Mesothelial cell of epicardium (in vitro differentiated cells): ENCODE measurements around the gene ARL15. TPM values are rescaled to one million over a fixed set of nuclear protein-coding genes. Genes with fewer than 3 reads are reported as not detected.

ENCODE experiments used
- DNase-seq, 2 experiments: peaks; one replicate each; pipeline ENCODE4 v3.0.0; 2021; ENCODE audit warnings: low spot score in 2 of 2; ENCODE audit not compliant: unreplicated experiment in 2 of 2
- H3K27ac Mint-ChIP-seq: 2 replicates; pipeline ENCODE4 v1.8.0; 2021; ENCODE audit warnings: mixed read lengths
- H3K27me3 Mint-ChIP-seq: 2 replicates; pipeline ENCODE4 v1.8.0; 2021; ENCODE audit warnings: low read depth, mixed read lengths
- H3K36me3 Mint-ChIP-seq: 2 replicates; pipeline ENCODE4 v1.8.0; 2021; ENCODE audit warnings: mixed read lengths
- H3K4me1 Mint-ChIP-seq: 2 replicates; pipeline ENCODE4 v1.8.0; 2021; ENCODE audit warnings: mixed read lengths
- H3K4me3 Mint-ChIP-seq: 2 replicates; pipeline ENCODE4 v1.8.0; 2021; ENCODE audit warnings: mild to moderate bottlenecking, moderate library complexity, mixed read lengths
- H3K9me3 Mint-ChIP-seq: 2 replicates; pipeline ENCODE4 v1.8.0; 2021; ENCODE audit warnings: mixed read lengths
- total RNA-seq: library from RNA; stranded (reverse); gene quantifications from 3 replicates; pipeline ENCODE4 v1.2.1, GENCODE V29; 2021
- TF ChIP-seq, protein P1 (sequence below): fragments of 200-600 bp; sonication (generic); IDR thresholded peaks from one replicate; pipeline ENCODE4 v1.5.0; 2021; ENCODE audit warnings: antibody characterized with exemption; ENCODE audit not compliant: unreplicated experiment

Gene ARL15
- total RNA-seq, 1 donor from 2014 or later = 24.8 TPM

DNA sequence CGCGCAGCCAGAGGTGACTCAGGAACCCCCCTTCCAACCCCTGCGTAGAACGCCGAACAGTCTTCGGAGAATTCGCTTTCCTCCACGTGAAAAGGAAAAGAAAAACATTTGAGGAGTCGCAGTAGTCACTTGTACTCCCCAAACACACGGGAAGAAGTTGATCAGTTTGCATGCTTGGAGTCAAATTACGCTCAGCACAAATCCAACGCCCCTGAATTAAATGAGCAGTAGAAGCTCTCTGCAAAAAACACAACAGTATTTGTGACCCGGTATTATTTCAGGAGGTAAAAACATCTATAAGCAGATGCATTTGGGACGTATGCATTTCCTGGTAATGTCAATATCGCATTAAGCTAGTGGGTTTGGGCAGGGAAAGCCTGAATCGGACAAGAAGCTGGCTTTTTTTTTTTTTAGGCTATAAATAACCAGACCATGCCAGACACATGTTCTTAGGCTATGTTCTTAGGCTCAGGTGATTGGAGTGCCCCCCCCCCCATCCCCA, 854 bp upstream of the ARL15 start:
- Mint-ChIP-seq H3K9me3 (no peaks in the 10 kb centered on the region), H3K36me3 (no peaks in the 10 kb centered on the region), H3K27me3 (peaks cover 5% of the 10 kb centered on the region), H3K4me1 (peaks cover 19% of the 10 kb centered on the region), H3K27ac (peak overlapping the region; percentile 97), H3K4me3 (peak overlapping the region; percentile 98)
- no peak for DNase-seq
- TF ChIP-seq, protein P1, sequence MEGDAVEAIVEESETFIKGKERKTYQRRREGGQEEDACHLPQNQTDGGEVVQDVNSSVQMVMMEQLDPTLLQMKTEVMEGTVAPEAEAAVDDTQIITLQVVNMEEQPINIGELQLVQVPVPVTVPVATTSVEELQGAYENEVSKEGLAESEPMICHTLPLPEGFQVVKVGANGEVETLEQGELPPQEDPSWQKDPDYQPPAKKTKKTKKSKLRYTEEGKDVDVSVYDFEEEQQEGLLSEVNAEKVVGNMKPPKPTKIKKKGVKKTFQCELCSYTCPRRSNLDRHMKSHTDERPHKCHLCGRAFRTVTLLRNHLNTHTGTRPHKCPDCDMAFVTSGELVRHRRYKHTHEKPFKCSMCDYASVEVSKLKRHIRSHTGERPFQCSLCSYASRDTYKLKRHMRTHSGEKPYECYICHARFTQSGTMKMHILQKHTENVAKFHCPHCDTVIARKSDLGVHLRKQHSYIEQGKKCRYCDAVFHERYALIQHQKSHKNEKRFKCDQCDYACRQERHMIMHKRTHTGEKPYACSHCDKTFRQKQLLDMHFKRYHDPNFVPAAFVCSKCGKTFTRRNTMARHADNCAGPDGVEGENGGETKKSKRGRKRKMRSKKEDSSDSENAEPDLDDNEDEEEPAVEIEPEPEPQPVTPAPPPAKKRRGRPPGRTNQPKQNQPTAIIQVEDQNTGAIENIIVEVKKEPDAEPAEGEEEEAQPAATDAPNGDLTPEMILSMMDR = no peak

DNA sequence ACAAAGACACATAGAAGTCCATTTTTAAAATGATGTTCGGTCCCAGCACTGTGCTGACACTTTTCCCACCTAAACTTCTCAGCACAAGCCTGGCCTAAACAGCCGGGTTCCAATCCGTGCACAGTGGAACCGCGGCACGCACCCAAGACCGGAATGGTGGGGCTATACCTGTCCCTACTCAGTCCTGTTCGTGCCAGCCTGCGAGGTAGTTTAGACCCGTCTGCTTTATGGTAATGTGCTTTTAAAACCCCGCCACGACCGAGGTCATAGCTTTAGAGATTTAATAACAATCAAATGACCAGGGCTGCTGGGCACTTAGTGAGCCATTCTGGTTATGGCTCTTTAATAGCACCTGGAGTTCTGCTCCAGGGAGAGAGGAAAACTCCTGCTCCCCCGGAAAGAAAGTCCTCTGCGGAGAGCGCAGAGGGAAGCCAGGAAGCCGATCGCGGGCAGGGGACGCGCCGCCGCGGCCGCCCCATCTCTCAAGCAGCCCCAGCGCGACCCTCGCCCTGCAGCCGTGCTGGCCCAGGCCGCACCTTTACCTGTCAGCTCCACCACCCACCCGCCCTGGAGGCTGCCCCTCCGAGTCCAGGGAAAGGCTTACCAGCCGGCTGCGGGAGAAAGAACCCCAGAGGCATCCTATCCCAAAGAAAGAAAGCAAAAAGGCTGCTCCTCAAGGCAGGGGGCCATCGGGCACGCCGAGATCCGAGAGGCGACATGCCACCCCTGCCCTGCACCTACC, 511 bp downstream of the ARL15 start:
- no peaks in the 10 kb centered on the region for H3K36me3 Mint-ChIP-seq
- DNase-seq = peak; percentile 28 to 68
- peak overlapping the region; percentile 98 for H3K4me3 Mint-ChIP-seq
- H3K4me1 Mint-ChIP-seq = peaks cover 19% of the 10 kb centered on the region
- H3K27ac Mint-ChIP-seq = peak overlapping the region; percentile 97
- peaks cover 5% of the 10 kb centered on the region for H3K27me3 Mint-ChIP-seq
- TF ChIP-seq, protein P1 = no peak
- H3K9me3 Mint-ChIP-seq = no peaks in the 10 kb centered on the region

DNA sequence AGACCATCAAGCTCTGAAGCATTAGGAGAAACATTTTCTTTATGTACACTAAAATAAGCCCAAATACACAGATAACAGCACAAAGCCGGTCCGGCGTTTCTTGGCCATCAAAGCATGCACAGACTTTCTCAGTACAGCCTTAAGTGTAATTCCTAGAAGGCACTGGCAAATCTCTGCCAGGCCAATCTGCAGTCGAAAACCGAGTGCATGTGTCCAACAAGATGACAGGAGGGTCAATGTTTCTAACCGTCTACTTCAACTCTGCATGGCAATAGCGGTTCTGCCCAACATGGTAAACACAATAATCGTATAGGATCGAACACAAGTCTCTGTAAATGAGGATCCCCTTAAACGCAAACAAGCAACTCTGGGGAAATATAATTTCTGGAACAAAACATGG, 1.1 kb downstream of the ARL15 start:
- no peaks in the 10 kb centered on the region for H3K9me3 Mint-ChIP-seq
- peak overlapping the region; percentile 98 for H3K4me3 Mint-ChIP-seq
- TF ChIP-seq, protein P1 = no peak
- H3K27me3 Mint-ChIP-seq = peaks cover 5% of the 10 kb centered on the region
- peaks cover 19% of the 10 kb centered on the region for H3K4me1 Mint-ChIP-seq
- peak overlapping the region; percentile 97 for H3K27ac Mint-ChIP-seq
- H3K36me3 Mint-ChIP-seq = no peaks in the 10 kb centered on the region
- DNase-seq = no peak

DNA sequence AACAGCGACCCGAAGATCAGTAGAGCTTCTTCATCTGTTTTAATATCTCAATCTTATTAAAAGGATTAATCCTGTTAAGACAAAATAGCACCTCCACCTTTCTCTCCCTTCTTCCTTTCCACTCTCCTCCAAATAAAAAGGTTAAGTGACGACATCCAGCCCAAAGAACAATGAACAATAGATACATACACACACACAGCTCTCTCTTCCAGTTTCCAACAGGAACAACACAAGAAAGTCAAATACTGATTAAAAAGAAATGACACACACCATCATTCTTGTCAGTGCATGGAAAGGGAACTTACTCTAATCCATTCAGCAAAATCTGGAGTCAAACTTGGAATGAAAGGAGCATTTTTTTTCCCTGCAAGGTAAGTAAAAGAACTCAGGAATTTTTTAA, 2.8 kb downstream of the ARL15 start:
- Mint-ChIP-seq H3K9me3 (no peaks in the 10 kb centered on the region), H3K4me1 (peaks cover 19% of the 10 kb centered on the region), H3K27ac (no peak overlapping the region), H3K36me3 (no peaks in the 10 kb centered on the region), H3K27me3 (no peaks in the 10 kb centered on the region), H3K4me3 (no peak overlapping the region)
- TF ChIP-seq, protein P1 = no peak
- DNase-seq = no peak

DNA sequence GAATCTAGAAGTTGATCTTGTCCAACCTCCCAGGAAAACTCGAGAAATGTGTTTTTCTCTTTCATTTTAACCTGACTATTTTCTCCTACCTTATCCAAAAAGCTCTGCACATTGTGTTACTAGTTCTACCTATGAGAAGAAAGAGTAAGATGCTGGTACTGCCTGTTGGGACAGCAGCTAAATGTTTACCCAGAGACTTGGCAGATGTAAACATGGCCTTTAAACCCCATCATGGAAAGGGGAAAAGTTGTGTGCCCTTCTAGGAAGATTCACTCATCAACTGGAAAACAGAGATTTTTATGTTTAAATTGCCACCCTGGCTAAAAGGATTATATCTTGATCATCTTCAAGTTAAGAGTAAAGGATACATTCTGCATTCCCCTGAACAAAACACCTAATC, 3.5 kb downstream of the ARL15 start:
- Mint-ChIP-seq H3K27me3 (no peaks in the 10 kb centered on the region), H3K9me3 (no peaks in the 10 kb centered on the region), H3K36me3 (no peaks in the 10 kb centered on the region), H3K4me1 (peaks cover 19% of the 10 kb centered on the region), H3K4me3 (no peak overlapping the region), H3K27ac (no peak overlapping the region)
- TF ChIP-seq, protein P1 = no peak
- DNase-seq = no peak
